B cell (primary cell): ENCODE results near the gene ANKRD17. TPM values are rescaled to one million over a fixed set of nuclear protein-coding genes. Genes with fewer than 3 reads are reported as not detected.

ENCODE experiments used
- ATAC-seq: fragments of 200-7000 bp; cut with Tn5 transposase; one replicate; pipeline ENCODE4 v1.10.0; 2021; ENCODE audit warnings: low read depth, mild to moderate bottlenecking, moderate number of reproducible peaks, moderate library complexity
- CTCF ChIA-PET: fragments of 350-600 bp; sonication (Branson Sonifier 250); formaldehyde crosslinking; loops from one replicate; lab custom pipeline; 2021; ENCODE audit warnings: antibody characterized with exemption, inconsistent platforms; lab: Charles Lee
- POLR2A ChIA-PET: fragments of 350-600 bp; sonication (Branson Sonifier 250); formaldehyde crosslinking; loops from one replicate; lab custom pipeline; 2021; ENCODE audit warnings: antibody characterized with exemption; lab: Charles Lee
- DNase-seq: peaks from one replicate; pipeline ENCODE4 v3.0.0; 2013
- H2AFZ ChIP-seq: 2 replicates; pipeline ENCODE4 v1.6.1; 2012; ENCODE audit warnings: mild to moderate bottlenecking, low read depth, low read length; ENCODE audit not compliant: insufficient read depth, poor library complexity, severe bottlenecking
- H3K27ac ChIP-seq, 2 donors: 1 replicate in 1 of 2; 2 replicates in 1 of 2; pipeline ENCODE4 v1.5.1; 2012 to 2013; ENCODE audit warnings: low read length in 2 of 2, mild to moderate bottlenecking in 2 of 2, moderate library complexity in 1 of 2
- H3K27me3 ChIP-seq, 4 experiments: fragments of 200-600 bp in 1 of 4; sonication (generic) in 1 of 4; replicated peaks in 1 of 4; 1 replicate in 2 of 4; 2 replicates in 2 of 4; pipeline versions ENCODE4 v1.6.1 to v1.7.0; 2013 to 2016; ENCODE audit warnings: low read length in 3 of 4, mild to moderate bottlenecking in 2 of 4, mixed read lengths in 1 of 4, moderate library complexity in 1 of 4; ENCODE audit not compliant: insufficient read depth in 4 of 4, control insufficient read depth in 3 of 4; ENCODE audit errors: control extremely low read depth in 1 of 4
- H3K36me3 ChIP-seq, 2 experiments: replicated peaks in 1 of 2; 1 replicate in 1 of 2; 2 replicates in 1 of 2; pipeline versions ENCODE4 v1.6.1 to v1.7.1; 2013; ENCODE audit warnings: low read length in 1 of 2; ENCODE audit not compliant: insufficient read depth in 2 of 2, control insufficient read depth in 1 of 2; ENCODE audit errors: control extremely low read depth in 1 of 2, extremely low read depth in 1 of 2
- H3K4me1 ChIP-seq, 2 donors: fragments of 200-600 bp in 1 of 2; sonication (generic) in 1 of 2; 1 replicate in 1 of 2; 2 replicates in 1 of 2; pipeline versions ENCODE4 v1.5.1 to v1.6.1; 2013 to 2017; ENCODE audit warnings: low read length in 2 of 2; ENCODE audit not compliant: control insufficient read depth in 2 of 2, insufficient read depth in 2 of 2
- H3K4me2 ChIP-seq: replicated peaks from 2 replicates; pipeline ENCODE3; 2012; ENCODE audit warnings: mild to moderate bottlenecking, low read depth, low read length; ENCODE audit not compliant: poor library complexity, severe bottlenecking
- H3K4me3 ChIP-seq, 5 experiments: fragments of 200-600 bp in 1 of 5; sonication (generic) in 1 of 5; 1 replicate in 3 of 5; 2 replicates in 2 of 5; pipeline versions ENCODE4 v1.5.1 to v1.7.0; 2011 to 2016; ENCODE audit warnings: low read length in 4 of 5, mild to moderate bottlenecking in 4 of 5, low read depth in 2 of 5, control low read depth in 1 of 5, moderate library complexity in 1 of 5; ENCODE audit not compliant: insufficient read depth in 1 of 5; ENCODE audit errors: control extremely low read depth in 1 of 5, extremely low read depth in 1 of 5
- H3K79me2 ChIP-seq: fragments of 200-600 bp; sonication (generic); one replicate; pipeline ENCODE4 v1.6.0; 2016; ENCODE audit warnings: low read length; ENCODE audit not compliant: control insufficient read depth, insufficient read depth
- H3K9ac ChIP-seq: fragments of 200-600 bp; sonication (generic); 2 replicates; pipeline ENCODE4 v1.6.1; 2017; ENCODE audit warnings: mild to moderate bottlenecking, low read length, moderate library complexity
- H3K9me3 ChIP-seq, 3 donors: one replicate each; pipeline versions ENCODE4 v1.6.1 to v1.7.1; 2013; ENCODE audit warnings: low read length in 2 of 3; ENCODE audit not compliant: control insufficient read depth in 2 of 3, insufficient read depth in 1 of 3; ENCODE audit errors: control extremely low read depth in 1 of 3
- H4K20me1 ChIP-seq: 2 replicates; pipeline ENCODE4 v1.6.0; 2012; ENCODE audit warnings: mild to moderate bottlenecking, low read length; ENCODE audit not compliant: insufficient read depth, control insufficient read depth, poor library complexity, severe bottlenecking
- H3K27ac Mint-ChIP-seq: one replicate; pipeline ENCODE4 v1.8.0; 2021; ENCODE audit warnings: mixed read lengths
- H3K27me3 Mint-ChIP-seq: one replicate; pipeline ENCODE4 v1.8.0; 2021; ENCODE audit warnings: mixed read lengths
- H3K4me1 Mint-ChIP-seq: one replicate; pipeline ENCODE4 v1.8.0; 2021; ENCODE audit warnings: mixed read lengths
- H3K4me3 Mint-ChIP-seq: one replicate; pipeline ENCODE4 v1.8.0; 2021; ENCODE audit warnings: mixed read lengths
- H3K9me3 Mint-ChIP-seq: one replicate; pipeline ENCODE4 v1.8.0; 2022; ENCODE audit warnings: mixed read lengths; ENCODE audit not compliant: insufficient read depth
- CTCF ChIP-seq: fragments of 200-600 bp; IDR thresholded peaks from one replicate; pipeline ENCODE4 v1.8.0; 2022; ENCODE audit warnings: antibody characterized with exemption, mild to moderate bottlenecking
- EZH2 ChIP-seq: IDR thresholded peaks from 2 replicates; pipeline ENCODE4 v1.6.1; 2012; ENCODE audit warnings: borderline replicate concordance, low read depth, mild to moderate bottlenecking, moderate library complexity, low read length; ENCODE audit not compliant: insufficient read depth, poor library complexity, severe bottlenecking
- WGBS: methylation state at CpG from one replicate; pipeline ENCODE4 v1.1.5; 2013; ENCODE audit warnings: missing lambda C conversion rate; ENCODE audit not compliant: insufficient coverage; 5-methylcytosine and 5-hydroxymethylcytosine counted together
- intact Hi-C: fragments of 100-400 bp; cut with micrococcal nuclease; formaldehyde crosslinking; loops from one replicate; pipeline ENCODE4 v1.10.0; 2022
- polyA plus RNA-seq: library from polyadenylated mRNA; depleted of rRNA; stranded (reverse); fragments of >200 nt; gene quantifications from 2 replicates; pipeline ENCODE4 v1.2.3, GENCODE V29; 2012
- total RNA-seq, 2 donors: library from RNA; stranded (reverse); fragments of 120-200 nt in 1 of 2; gene quantifications; 1 replicate in 1 of 2; 2 replicates in 1 of 2; pipeline versions ENCODE4 v1.2.3 to v1.2.4, GENCODE V29; 2013 to 2022

Gene ANKRD17
- total and polyA plus RNA-seq, 2 donors (not counting 1 experiment from before 2014, with no cell fraction given), result 15.8 to 69.4 TPM

- Histone ChIP-seq H3K4me3 (no peak overlapping the region), H3K9ac (no peak overlapping the region), H4K20me1 (no peaks in the 10 kb centered on the region), H3K4me1 (no peaks in the 10 kb centered on the region), H3K36me3 (no peaks in the 10 kb centered on the region), H3K9me3 (peaks cover 0 to 9% (median 9%) of the 10 kb centered on the region in 3 donors), H3K79me2 (no peaks in the 10 kb centered on the region), H3K4me2 (no peak overlapping the region), H3K27me3 (peaks cover 0 to 2% (median 0%) of the 10 kb centered on the region in 4 experiments), H2AFZ (no peak overlapping the region), H3K27ac (no peak overlapping the region)
- Mint-ChIP-seq H3K4me1 (no peaks in the 10 kb centered on the region), H3K27ac (no peak overlapping the region), H3K4me3 (no peak overlapping the region), H3K27me3 (peaks cover 2% of the 10 kb centered on the region), H3K9me3 (peaks cover 7% of the 10 kb centered on the region)
- CTCF ChIA-PET, result no interaction called here
- POLR2A ChIA-PET, result no interaction called here
- TF ChIP-seq EZH2, result no peak
- no peak for TF ChIP-seq CTCF
- intact Hi-C loops, result no loop called here
- no peak for ATAC-seq
- 61% methylated on average over 2 of the region's 4 CpGs for WGBS
- DNase-seq, result no peak
Measured at GRCh38 chr4:73037057-73037456, 221.5 kb downstream of the ANKRD17 start.

GRCh38 chr4:73036123-73036522, 222.5 kb downstream of the ANKRD17 start:
- Histone ChIP-seq H3K4me3 (no peak overlapping the region), H4K20me1 (no peaks in the 10 kb centered on the region), H3K27ac (no peak overlapping the region), H3K36me3 (no peaks in the 10 kb centered on the region), H3K9ac (no peak overlapping the region), H3K4me1 (no peaks in the 10 kb centered on the region), H2AFZ (no peak overlapping the region), H3K4me2 (no peak overlapping the region), H3K9me3 (peaks cover 0 to 9% (median 9%) of the 10 kb centered on the region in 3 donors), H3K79me2 (no peaks in the 10 kb centered on the region), H3K27me3 (no peaks in the 10 kb centered on the region)
- no peak for TF ChIP-seq EZH2
- ATAC-seq, result no peak
- peaks cover 7% of the 10 kb centered on the region for H3K9me3 Mint-ChIP-seq
- no peak overlapping the region for H3K4me3 Mint-ChIP-seq
- CTCF ChIA-PET, result no interaction called here
- POLR2A ChIA-PET, result no interaction called here
- no CpG with 5 or more reads among the region's 1 CpG for WGBS
- H3K27ac Mint-ChIP-seq, result no peak overlapping the region
- no peaks in the 10 kb centered on the region for H3K4me1 Mint-ChIP-seq
- DNase-seq, result no peak
- H3K27me3 Mint-ChIP-seq, result no peaks in the 10 kb centered on the region
- intact Hi-C loops, result no loop called here
